NCI-H1105 treated with DMSO at 0.1 percent for 48 hours (cell line): ENCODE data around the gene PUM2.
"Not testable (repeated sequence)": the region's sequence is repeated elsewhere in the genome, so short reads cannot be mapped to it uniquely, and the experiment has no call there.

Experiments used
- DNase-seq: peaks from one replicate; lab custom pipeline; 2025; lab: John Stamatoyannopoulos, UW

PUM2 gene

GRCh38 chr2:20350753-20351554 lies at the start of gene PUM2:
PUM2 (minus strand) TSS chr2:20350844; CDS start chr2:20327360, 23,484 bp downstream.
- peak; percentile 94 for DNase-seq

- no peak for DNase-seq
Observed at GRCh38 chr2:20400306-20400705, 49.7 kb upstream of the PUM2 start.

- DNase-seq = no peak
Observed at GRCh38 chr2:20398956-20399567, 48.4 kb upstream of the PUM2 start.

DNA sequence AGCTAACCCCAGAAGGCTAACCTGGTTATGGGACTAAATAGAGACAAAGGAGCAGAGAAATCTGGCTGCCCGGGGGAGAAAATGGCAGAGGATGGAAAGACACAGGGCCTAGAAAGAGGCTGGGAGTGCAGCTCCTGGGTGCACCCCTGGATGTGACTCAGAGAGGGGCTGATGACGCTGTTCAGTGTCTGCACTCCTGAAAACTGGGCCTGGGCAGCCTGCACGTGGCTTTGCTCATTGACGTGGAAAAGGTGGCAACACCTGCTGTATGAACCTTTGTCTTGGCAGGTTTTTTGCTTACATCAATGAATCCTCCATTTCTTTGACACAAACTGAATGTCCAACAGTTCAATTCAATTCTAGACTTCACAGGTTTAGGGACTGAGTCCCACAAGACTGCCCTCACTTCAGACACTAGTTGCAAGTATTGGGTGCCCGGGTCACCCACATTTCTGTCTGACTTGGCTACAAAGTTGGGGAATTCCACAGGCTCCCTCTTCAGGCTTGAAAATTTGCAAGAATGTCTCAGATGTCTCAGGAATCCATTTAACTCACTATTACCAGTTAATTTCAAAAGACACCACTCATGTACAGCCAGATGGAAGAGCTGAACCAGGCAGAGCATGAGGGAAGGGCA lies 47.3 kb upstream of the PUM2 start:
- no peak for DNase-seq

- no peak for DNase-seq
Observed at GRCh38 chr2:20396356-20397000, 45.8 kb upstream of the PUM2 start.

DNA sequence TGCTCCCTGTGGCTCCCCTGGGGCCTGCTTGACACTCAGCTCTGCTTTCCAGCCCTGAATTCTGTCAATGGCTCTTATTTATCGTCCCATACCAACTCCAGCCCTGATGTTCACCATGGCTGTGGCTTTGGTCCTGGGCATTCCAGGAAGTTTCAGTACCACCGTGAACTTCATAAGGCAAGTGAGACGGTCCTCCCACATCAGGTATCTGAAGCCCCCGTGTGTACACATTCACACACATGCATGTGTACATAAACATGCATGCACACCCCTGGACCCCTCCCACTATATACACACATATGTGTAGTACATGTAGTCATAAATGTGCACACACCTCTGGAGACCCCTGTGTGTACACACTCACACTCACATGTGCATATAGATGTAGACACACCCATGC lies 43.3 kb upstream of the PUM2 start:
- DNase-seq = no peak

DNA sequence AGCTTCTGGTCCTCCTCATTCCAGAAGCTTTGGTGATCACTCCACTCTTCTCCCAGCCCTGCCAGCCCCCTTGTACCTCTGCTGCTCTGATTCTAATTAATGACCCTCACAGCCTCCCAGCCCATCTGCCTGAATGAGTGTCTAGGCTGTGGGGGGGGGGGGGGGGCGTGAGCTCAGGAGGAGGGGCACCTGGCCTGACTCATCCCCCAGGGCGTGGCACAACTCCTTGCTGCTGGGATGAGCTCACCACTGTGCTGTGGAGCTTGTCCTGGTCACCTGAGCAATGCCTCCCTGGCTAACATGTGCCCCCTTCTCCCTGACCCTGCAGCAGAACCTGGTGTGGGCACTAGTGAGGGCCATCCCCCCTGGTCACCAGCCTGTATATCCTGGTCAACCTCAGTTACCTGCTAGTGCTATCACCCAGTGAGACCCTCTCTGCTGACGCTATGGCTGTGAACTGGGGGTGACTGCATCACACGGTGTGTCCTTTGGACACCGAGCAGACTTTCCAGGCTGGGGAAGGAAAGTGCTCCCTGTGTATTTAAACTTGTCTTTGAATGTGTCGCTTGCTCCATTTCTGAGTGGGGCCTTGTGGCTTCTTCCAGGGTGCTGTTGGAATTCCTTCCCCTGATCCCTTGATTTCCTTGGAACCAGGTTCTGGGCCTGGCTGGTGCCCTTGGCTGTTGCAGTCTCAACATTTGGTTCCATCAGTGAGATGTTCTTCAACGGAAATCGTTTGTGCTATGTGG lies 41.5 kb upstream of the PUM2 start:
- no peak for DNase-seq

- DNase-seq = no peak
Observed at GRCh38 chr2:20390524-20391123, 40.0 kb upstream of the PUM2 start.

- no peak for DNase-seq
Observed at GRCh38 chr2:20384953-20385352, 34.3 kb upstream of the PUM2 start.

DNA sequence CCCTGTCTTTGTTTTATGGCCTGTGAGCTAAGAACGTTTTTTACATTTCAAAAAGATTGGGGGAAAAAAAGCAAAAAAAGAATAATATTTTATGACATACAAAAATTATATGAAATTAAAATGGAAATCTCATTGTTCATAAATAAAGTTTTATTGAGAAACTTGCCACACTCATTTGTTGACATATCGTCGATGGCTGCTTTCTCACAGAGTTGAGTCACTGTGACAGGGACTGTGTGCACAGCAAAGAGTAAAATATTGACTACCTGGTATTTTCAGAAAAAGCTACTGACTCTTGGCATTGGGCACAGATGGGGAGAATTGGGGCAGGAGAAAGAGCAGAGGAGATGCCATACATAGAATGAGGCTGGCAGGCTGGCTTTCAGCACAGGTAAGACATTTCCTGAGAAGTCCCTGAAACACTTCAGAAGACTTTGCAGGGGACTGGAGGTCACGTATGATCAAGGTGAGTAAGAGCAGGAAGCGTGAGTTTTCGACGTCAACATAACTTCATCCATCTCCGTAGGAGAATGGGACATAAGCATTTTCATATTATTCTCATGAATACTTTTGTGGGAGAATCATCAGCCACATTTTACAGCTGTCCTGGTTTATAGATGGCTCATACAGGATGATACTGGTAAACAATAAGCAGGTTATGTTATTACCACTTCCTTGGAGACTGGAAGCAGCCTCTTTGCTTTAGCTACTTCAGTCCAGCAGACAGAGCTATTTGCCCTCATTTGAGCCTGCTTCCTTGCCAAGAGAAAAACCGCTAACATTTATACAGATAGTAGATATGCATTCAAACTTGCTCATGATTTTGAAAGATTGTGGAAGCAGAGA lies 32.5 kb upstream of the PUM2 start:
- no peak for DNase-seq

DNA sequence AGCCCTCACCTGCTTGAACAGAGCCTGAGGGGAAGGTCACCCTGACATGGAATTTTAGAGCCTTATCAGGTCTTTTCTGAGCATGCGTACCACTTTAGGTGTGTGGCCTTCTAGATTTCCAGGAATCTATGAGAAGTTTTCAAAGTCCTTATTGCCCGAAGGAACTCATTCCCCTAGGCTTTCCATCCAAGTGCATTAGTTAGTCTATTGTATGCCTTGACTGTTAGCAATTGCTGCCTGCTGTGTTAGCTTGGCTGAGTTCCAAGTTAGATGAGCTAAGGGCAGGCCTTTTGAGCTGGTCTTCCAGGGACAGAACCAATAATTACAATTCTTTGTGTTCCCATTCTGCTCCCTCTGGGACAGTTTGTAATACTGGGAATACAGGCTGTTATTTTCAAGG lies 30.8 kb upstream of the PUM2 start:
- peak; percentile 88 for DNase-seq

- peak; percentile 11 for DNase-seq
Observed at GRCh38 chr2:20378891-20379519, 28.4 kb upstream of the PUM2 start.

- DNase-seq = no peak
Observed at GRCh38 chr2:20378341-20378740, 27.7 kb upstream of the PUM2 start.

- DNase-seq = no peak
Observed at GRCh38 chr2:20377741-20378140, 27.1 kb upstream of the PUM2 start.

GRCh38 chr2:20374982-20375381 lies 24.3 kb upstream of the PUM2 start:
- not testable (repeated sequence) for DNase-seq

DNA sequence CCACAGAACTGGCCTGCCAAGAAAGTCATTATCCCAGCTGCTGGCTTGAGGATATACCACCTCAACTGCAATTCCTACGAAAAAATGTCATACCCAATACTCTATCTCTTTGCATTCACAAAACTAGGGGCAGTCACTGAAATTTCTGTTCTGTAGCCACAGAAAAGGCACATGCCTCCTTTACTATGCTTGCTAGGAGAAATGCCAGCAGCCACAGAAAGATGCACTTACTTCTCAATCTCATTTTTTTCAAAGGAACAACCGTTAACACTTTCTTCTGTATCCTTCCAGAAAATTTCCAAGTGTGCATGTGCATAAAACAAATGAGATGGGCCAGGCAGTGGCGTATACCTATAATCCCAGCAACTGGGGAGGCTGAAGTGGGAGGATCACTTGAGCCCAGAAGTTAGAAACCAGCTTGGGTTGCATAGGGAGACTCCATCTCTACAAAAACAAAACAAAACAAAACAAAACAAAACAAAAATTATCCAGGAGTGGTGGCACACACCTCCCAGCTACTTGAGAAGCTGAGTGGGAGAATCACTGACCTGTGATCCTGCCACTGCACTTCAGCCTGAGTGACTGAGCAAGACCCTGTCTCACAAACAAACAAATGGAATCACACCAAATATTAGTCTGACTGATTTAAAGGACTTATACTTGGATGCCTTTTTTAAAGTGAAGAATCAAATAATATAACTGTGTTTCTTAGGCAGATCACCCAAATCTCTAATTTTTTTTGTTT lies 22.4 kb upstream of the PUM2 start:
- no peak for DNase-seq

DNA sequence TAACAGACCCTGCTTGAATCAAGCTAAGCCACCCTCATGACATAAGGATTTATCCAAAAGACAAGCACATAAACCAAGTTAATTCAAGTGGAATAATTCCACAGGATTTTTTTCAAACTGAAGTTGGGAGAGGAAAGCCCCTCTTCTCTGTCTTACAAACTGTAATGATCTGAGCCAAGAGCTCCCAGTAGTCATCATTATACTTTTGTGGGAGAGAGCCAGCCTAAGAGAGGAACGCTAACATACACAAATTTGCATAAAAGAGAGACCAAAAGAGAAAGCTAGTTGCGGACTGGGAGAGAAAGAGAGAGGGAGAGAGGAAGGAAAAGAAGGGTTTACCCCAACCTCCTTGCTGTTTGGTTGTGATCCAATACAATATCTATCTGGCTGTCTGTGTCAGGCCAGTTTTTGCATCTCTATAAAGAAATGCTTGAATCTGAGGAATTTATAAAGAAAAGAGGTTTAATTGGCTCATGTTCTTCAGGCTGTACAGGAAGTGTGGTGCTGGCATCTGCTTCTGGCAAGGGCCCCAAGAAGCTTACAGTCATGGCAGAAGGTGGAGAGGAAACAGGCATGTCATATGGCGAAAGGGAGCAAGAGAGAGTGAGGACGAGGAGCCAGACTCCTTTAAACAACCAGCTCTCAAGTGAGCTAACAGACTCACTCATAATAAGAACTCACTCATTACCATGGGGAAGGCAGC lies 20.8 kb upstream of the PUM2 start:
- no peak for DNase-seq

- DNase-seq = no peak
Observed at GRCh38 chr2:20370191-20370590, 19.5 kb upstream of the PUM2 start.

DNA sequence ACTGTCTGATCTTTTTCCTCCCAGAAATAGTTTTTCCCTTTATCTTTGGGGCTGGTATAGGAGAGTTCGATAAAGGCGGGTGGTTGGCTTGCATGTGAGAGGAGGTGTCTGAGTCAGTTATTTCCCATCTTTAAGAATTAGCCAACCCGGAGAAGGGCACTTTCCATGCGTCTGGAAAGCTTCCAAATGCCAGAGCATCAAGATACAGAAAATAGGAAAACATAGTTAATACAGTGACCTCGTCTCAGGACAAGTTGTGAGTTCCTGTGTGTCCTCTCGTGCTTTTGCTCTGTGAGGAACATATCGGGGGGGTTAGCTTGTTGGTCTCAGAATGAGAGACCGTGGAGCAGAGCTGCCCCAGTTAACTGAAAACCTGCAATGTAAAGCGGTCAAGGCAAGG lies 18.7 kb upstream of the PUM2 start:
- DNase-seq = no peak
